Measurements from ENCODE around the gene BCAS1.
"Not testable (repeated sequence)": the region's sequence is repeated elsewhere in the genome, so short reads cannot be mapped to it uniquely, and the experiment has no call there.

The BCAS1 gene

DNA sequence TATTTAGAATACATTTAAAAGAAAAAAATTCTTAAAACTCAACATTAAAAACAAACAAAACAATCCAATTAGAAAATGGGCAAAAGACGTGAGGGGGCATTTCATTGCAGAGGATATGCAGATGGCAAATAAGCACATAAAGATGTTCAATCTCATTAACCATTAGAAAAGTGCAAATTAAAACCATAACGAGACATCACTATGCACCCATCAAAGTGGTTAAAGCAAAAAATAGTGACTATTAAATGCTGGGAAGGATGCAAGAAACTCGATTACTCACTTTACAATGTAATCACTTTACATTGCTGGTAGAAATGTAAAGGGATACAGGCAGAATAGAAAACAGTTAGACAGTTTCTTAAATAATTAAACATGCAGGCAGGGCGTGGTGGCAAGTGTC is 59.0 kb downstream of the BCAS1 start (continued):
- TF ChIP-seq ZNF449 (tag by site-specific recombination; IDR thresholded peaks at IDR 0.05) (no peak), ZIC2 (tag by site-specific recombination; IDR thresholded peaks at IDR 0.05) (no peak), MYNN (tag by site-specific recombination; IDR thresholded peaks at IDR 0.05; ENCODE audit: borderline replicate concordance) (no peak), ZBTB17 (tag by site-specific recombination; IDR thresholded peaks at IDR 0.05) (no peak), ZNF777 (tag by site-specific recombination; IDR thresholded peaks at IDR 0.05; ENCODE audit: borderline replicate concordance) (no peak)

- H3K27ac ChIP-seq (ENCODE audit: extremely low read depth, low read depth, low read length); H3K4me1 ChIP-seq (ENCODE audit: control insufficient read depth, insufficient read depth, low read length); POLR2A ChIA-PET; H3K9me3 ChIP-seq (ENCODE audit: control insufficient read depth, insufficient read depth, low read depth, low read length); H3K4me3 ChIP-seq (ENCODE audit: low read depth, low read length); H3K36me3 ChIP-seq (ENCODE audit: control insufficient read depth in 2 of 2, insufficient read depth in 1 of 2, low read length in 2 of 2): not testable (repeated sequence)
- CTCF ChIA-PET = interaction anchor here (0.7 kb wide), 1 partner anchor 194 kb away, joined by 7 read pairs; no protein-coding TSS in a partner anchor
These were observed 64.2 kb downstream of the BCAS1 start for GRCh38 chr20:54006216-54006615.

GRCh38 chr20:54005524-54005923 is 64.9 kb downstream of the BCAS1 start:
- Histone ChIP-seq H3K9me3 (ENCODE audit: control insufficient read depth, insufficient read depth, low read depth, low read length) (no peaks in the 10 kb centered on the region), H3K4me3 (ENCODE audit: low read depth, low read length) (no peak overlapping the region), H3K4me1 (ENCODE audit: control insufficient read depth, insufficient read depth, low read length) (no peaks in the 10 kb centered on the region), H3K36me3 (ENCODE audit: control insufficient read depth in 2 of 2, insufficient read depth in 1 of 2, low read length in 2 of 2) (no peaks in the 10 kb centered on the region), H3K27ac (ENCODE audit: extremely low read depth, low read depth, low read length) (no peak overlapping the region)
- CTCF ChIA-PET = no interaction called here
- POLR2A ChIA-PET = no interaction called here
- TF ChIP-seq ZNF449 (tag by site-specific recombination; IDR thresholded peaks at IDR 0.05) (no peak), ZNF529 (tag by site-specific recombination; IDR thresholded peaks at IDR 0.05; ENCODE audit: insufficient replicate concordance) (no peak), ZNF138 (tag by site-specific recombination; IDR thresholded peaks at IDR 0.05; ENCODE audit: borderline replicate concordance) (no peak)

DNA sequence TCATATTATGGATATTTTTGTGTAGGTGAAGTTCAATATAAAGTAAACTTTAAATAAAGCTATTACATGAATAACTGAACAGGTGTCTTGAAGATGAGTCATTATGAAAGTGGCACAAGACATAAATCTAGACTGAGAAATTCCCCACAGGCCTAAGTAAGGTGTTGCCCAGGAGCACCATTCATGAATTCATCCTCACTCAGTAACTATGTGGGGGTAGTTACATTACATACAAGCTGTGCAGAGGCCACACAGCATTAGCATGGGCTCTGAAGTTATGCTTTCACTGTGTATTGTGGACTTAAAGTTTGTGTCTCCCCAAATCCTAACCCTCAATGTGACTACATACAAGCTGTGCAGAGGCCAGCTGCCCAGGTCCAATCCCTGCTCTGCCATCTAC is 65.9 kb downstream of the BCAS1 start:
- ChIA-PET POLR2A (no interaction called here), CTCF (interaction anchor here (0.5 kb wide), 1 partner anchor 194 kb away, joined by 3 read pairs; no protein-coding TSS in a partner anchor)
- Histone ChIP-seq H3K9me3 (ENCODE audit: control insufficient read depth, insufficient read depth, low read depth, low read length) (no peaks in the 10 kb centered on the region), H3K27ac (ENCODE audit: extremely low read depth, low read depth, low read length) (no peak overlapping the region), H3K4me1 (ENCODE audit: control insufficient read depth, insufficient read depth, low read length) (no peaks in the 10 kb centered on the region), H3K4me3 (ENCODE audit: low read depth, low read length) (no peak overlapping the region), H3K36me3 (ENCODE audit: control insufficient read depth in 2 of 2, insufficient read depth in 1 of 2, low read length in 2 of 2) (no peaks in the 10 kb centered on the region)
- no peak for TF ChIP-seq SP3 (tag by site-specific recombination; IDR thresholded peaks at IDR 0.05)
- TF ChIP-seq, protein P1, sequence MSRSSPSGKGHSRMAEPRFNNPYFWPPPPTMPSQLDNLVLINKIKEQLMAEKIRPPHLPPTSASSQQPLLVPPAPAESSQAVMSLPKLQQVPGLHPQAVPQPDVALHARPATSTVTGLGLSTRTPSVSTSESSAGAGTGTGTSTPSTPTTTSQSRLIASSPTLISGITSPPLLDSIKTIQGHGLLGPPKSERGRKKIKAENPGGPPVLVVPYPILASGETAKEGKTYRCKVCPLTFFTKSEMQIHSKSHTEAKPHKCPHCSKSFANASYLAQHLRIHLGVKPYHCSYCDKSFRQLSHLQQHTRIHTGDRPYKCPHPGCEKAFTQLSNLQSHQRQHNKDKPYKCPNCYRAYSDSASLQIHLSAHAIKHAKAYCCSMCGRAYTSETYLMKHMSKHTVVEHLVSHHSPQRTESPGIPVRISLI (tag by site-specific recombination; IDR thresholded peaks at IDR 0.05) = no peak
- no peak for TF ChIP-seq ELK4 (IDR thresholded peaks at IDR 0.05; ENCODE audit: borderline replicate concordance, low read depth, low read length)
- no peak for TF ChIP-seq ZNF280D (tag by site-specific recombination; IDR thresholded peaks at IDR 0.05)
- TF ChIP-seq GLI4 (tag by site-specific recombination; IDR thresholded peaks at IDR 0.05) = no peak
- TF ChIP-seq ZNF544 (tag by site-specific recombination; IDR thresholded peaks at IDR 0.05) = no peak
- no peak for TF ChIP-seq ZBTB6 (tag by site-specific recombination; IDR thresholded peaks at IDR 0.05)
- no peak for TF ChIP-seq ZNF777 (tag by site-specific recombination; IDR thresholded peaks at IDR 0.05; ENCODE audit: borderline replicate concordance)
- TF ChIP-seq ZNF548 (tag by site-specific recombination; IDR thresholded peaks at IDR 0.05) = no peak
- TF ChIP-seq ZFP37 (tag by site-specific recombination; IDR thresholded peaks at IDR 0.05) = no peak
- TF ChIP-seq ZFP41 (tag by site-specific recombination; IDR thresholded peaks at IDR 0.05; ENCODE audit: borderline replicate concordance) = no peak
- no peak for TF ChIP-seq ZNF555 (tag by site-specific recombination; conservative IDR thresholded peaks at IDR 0.05)
- no peak for TF ChIP-seq YY2 (tag by site-specific recombination; IDR thresholded peaks at IDR 0.05)
- TF ChIP-seq ZNF664 (tag by site-specific recombination; IDR thresholded peaks at IDR 0.05) = no peak

All from HEK293 (cell line).